Measurements from ENCODE around the gene ASTL.

ASTL gene

DNA sequence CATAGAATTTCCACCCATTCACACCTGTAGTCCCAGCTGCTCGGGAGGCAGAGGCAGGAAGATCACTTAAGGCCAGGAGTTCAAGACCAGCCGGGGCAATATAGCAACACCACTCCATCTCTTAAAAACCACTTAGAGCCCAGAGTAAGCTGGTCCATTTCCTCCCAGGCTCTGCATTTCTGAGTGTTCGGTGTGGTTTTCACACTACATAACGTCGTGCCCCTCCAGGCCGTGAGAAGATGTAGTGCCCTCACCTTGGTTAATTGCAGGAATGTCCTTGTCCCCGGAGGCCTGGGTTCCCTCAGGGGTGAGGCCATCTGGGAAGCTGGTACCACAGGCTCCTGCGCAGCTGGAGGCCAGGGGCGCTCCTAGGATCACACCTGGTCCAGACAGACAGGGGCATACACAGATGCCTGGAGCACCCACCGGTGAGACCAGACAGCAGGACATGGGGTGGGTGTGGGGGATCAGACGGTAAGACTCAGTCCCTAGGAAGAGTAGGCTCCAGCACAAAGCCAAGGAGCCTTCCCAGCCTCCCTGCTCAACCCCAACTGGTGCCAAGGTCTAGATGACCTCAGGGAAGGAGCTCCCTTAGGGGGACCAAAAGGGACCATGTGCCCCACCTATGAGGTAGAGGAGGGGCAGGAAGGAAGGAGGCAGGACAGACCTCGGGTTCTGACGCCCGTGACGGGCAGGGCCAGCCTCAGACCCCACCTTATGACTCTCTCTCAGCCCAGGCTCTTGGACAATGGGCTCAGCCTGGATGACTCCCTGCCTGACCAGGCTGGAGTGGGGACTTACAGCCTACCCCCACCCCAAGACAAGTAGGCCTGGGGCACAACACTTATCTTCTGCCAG lies 752 bp downstream of the ASTL start:
- no peak overlapping the region for H3K4me3 ChIP-seq (ENCODE audit: low read depth, low read length)
- no peak for TF ChIP-seq CTCF (IDR thresholded peaks at IDR 0.05; ENCODE audit: borderline replicate concordance, insufficient read depth, low read depth, low read length)

GRCh38 chr2:96136129-96136720 lies 2.1 kb downstream of the ASTL start:
- no peak for TF ChIP-seq CTCF (IDR thresholded peaks at IDR 0.05; ENCODE audit: borderline replicate concordance, insufficient read depth, low read depth, low read length)
- no peak overlapping the region for H3K4me3 ChIP-seq (ENCODE audit: low read depth, low read length)

DNA sequence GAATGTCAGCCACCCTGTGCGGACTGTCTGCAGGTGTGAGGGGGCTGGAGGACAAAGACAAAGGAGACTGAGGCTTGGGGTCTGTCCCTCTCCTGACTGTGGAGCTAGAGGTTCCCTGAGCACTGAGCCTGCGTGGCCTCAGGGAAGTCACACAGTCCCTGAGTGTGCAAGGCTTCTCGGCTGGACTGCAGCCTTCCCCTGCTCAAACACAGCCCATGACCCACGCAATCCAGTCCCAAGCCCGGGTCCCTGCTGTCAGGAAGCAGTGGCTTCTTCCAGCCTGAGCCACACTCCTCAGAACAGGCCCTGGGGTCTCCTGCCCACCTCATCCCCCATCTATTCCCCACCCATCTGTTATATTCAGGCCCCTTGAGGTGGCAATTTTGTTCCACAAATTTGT lies 2.7 kb downstream of the ASTL start:
- no peak overlapping the region for H3K4me3 ChIP-seq (ENCODE audit: low read depth, low read length)
- no peak for TF ChIP-seq CTCF (IDR thresholded peaks at IDR 0.05; ENCODE audit: borderline replicate concordance, insufficient read depth, low read depth, low read length)

GRCh38 chr2:96135171-96135570 lies 3.1 kb downstream of the ASTL start:
- TF ChIP-seq CTCF (IDR thresholded peaks at IDR 0.05; ENCODE audit: borderline replicate concordance, insufficient read depth, low read depth, low read length) = no peak
- no peak overlapping the region for H3K4me3 ChIP-seq (ENCODE audit: low read depth, low read length)

DNA sequence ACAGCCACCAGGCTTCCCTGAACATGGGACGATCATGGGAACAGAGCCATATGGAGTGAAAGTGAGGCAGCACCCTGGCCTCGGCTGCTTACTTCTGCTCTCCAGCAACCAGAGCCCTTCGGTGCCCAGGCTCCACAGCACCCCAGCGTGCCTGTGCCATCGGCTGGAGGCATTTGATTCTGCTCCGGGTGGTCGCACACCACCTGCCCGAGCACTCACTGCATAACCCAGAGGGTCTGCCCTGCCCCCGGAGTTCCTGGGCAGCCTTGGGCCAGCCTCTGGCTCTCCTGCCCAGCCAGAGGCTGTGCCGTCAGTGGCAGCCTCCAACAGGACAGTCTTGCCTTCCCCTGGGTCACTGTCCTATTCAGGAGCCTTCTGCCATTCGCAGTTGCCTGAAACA lies 3.9 kb downstream of the ASTL start:
- H3K4me3 ChIP-seq (ENCODE audit: low read depth, low read length) = no peak overlapping the region
- TF ChIP-seq CTCF (IDR thresholded peaks at IDR 0.05; ENCODE audit: borderline replicate concordance, insufficient read depth, low read depth, low read length) = no peak

DNA sequence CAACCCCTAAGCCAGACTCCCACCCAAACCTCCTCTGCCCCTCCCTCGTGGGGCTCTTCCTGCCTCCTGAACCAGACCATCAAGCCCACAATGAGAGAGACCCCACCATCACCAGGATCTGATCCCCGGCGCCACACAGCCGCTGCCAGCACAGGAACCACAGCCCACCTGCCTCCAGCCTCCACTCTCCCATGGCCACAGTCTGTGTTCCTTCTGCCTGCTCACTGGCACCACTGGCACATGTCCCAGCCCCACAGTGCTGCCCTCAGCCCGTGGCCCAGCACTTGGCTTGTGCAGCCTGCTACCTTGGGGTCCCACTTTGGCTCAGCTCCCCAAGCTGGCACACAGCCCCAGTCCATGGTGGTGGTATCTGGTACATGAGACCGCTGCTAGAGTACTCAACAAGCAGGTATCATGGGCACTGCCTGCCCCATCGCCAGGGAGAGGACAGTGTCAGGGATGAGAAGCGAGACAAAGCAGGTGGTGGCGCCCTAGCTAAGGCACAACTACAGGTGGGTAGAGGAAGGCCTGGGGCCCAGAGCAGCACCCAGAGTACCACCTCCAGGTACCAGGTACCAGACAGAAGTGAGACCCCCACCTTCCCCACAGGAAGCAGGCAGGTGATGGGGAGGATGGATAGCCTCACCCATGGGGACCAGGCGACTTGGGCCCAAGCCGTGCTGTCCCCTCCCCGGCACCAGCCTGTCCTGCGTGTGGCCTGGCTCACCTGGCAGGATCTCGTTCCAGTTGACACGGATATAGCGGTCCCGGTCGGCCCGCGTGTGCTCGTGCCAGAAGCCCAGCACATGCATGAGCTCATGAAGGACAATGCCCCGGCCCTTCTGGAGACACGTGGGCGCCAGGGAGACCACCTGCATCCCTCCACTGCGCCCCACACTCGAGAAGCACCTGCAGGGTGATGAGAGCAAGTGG lies 6.2 kb downstream of the ASTL start:
- no peak for TF ChIP-seq CTCF (IDR thresholded peaks at IDR 0.05; ENCODE audit: borderline replicate concordance, insufficient read depth, low read depth, low read length)
- H3K4me3 ChIP-seq (ENCODE audit: low read depth, low read length) = no peak overlapping the region
